Skin epidermis (tissue), 12 donors: ENCODE data around the gene ZBTB12.
"Not testable (repeated sequence)": the region's sequence is repeated elsewhere in the genome, so short reads cannot be mapped to it uniquely, and the experiment has no call there.

Source experiments
- H3K27ac ChIP-seq, 21 experiments: fragments of 200-600 bp; sonication (generic) in 11 of 21; one replicate each; pipeline ENCODE4 v1.5.0; 2020; ENCODE audit warnings: mild to moderate bottlenecking in 3 of 21, inconsistent platforms in 2 of 21, moderate library complexity in 2 of 21
- H3K4me3 ChIP-seq, 7 experiments: fragments of 200-600 bp; sonication (generic) in 2 of 7; one replicate each; pipeline ENCODE4 v1.5.0; 2020; ENCODE audit warnings: inconsistent platforms in 2 of 7, mild to moderate bottlenecking in 2 of 7, moderate library complexity in 1 of 7

ZBTB12 gene

DNA sequence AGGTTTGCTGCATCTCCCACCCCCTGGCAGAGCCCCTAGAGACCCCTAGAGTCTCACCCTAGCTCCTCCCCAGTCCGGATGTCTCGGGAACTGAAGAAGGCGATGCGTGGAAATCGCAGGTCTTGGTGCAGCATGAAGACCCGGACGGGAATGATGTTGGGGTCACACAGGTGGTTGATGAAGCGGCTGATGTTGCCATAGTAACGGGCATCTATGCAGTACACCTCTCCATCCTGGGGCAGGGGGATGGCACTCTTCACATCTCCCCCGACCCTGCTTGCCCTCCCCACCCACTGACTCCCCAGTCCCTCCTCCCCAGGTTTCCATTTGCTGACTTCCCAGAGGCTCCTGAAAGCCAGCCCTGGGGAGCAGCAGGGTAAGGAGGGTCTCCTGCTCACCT, 21.3 kb downstream of the ZBTB12 start:
- Histone ChIP-seq H3K4me3 (no peak overlapping the region), H3K27ac (no peak overlapping the region)

GRCh38 chr6:31879901-31880300, 22.0 kb downstream of the ZBTB12 start:
- Histone ChIP-seq H3K27ac (peak overlapping the region in 1 of 21 experiments; percentile 15), H3K4me3 (no peak overlapping the region)

DNA sequence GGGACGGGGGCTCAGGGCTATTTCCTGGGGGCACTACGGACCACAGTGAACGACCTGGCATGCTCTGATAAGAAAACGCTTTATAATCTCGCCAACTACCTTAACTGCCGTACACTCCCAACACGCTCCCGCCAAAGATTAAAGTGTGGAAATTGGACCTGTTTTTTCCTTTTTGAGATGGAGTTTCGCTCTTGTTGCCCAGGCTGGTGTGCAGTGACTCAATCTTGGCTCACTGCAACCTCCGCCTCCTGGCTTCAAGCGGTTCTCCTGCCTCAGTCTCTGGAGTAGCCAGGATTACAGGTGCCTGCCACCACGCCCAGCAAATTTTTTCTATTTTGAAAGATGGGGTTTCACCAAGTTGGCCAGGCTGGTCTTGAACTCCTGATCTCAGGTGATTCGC, 22.7 kb downstream of the ZBTB12 start:
- H3K27ac ChIP-seq, result peak overlapping the region in 1 of 21 experiments; percentile 17
- H3K4me3 ChIP-seq, result no peak overlapping the region

- Histone ChIP-seq H3K4me3 (no peak within 1 kb of the TSS), H3K27ac (peak within 1 kb of the TSS in 2 of 21 experiments; percentile 15 to 24)
Measured at GRCh38 chr6:31878726-31879125, 23.2 kb downstream of the ZBTB12 start, which contains the start of gene SLC44A4. SLC44A4 (minus strand) TSS chr6:31878997; CDS start chr6:31878980, 17 bp downstream.

- Histone ChIP-seq H3K27ac (no peak overlapping the region), H3K4me3 (no peak overlapping the region)
Measured at GRCh38 chr6:31878222-31878621, 23.7 kb downstream of the ZBTB12 start.

DNA sequence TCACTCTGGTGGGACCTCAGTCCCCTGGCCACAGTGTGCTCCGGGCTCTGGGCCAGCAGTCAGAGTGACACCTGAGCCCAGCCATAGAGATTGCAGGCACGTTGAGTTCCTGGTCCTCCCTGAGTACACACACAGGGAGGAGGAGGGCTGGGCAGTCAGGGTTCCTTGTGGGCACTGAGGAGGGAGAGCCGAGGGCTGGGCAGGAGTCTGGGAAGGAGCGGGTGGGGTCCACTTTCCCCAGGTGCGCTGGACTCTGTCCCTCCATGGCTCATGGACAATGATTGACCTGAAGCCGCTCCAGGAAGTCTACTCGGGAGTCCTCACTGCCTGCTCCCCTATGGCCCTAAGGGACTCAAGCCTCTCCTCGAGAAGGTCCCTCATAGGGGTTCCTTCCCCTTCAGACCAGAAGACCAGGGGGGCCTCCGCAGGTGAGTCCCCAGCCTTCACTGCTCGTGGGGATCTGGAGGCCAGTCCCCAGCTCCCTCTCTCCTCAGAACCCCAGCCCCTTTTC, 24.2 kb downstream of the ZBTB12 start:
- H3K27ac ChIP-seq, result peak overlapping the region in 1 of 21 experiments; percentile 24

DNA sequence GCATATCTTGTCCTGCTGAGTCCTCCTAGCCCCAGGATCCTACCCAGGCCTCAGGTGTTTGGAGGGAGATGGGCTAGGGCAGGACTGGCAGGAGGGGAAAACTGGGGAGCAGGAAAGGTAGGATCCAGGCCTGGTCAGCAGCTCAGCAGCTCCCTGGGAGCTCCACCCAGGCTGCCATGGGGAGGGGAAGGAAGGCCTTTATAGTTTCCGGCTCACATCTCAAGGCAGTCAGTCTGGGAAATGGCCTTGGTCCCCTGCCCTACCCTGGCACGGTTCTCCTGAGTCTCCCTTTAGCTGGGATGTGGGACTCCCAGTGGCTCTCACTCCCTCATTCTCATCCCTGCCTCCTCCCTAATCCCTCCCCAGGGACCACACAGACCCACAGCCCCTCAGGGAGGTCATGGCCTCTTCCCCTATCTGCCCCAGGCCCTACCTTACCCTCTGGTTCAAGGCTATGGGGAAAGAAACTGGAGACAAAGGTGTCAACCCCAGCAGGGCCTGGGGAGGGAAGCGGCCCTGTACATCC, 24.7 kb downstream of the ZBTB12 start:
- peak overlapping the region in 1 of 21 experiments; percentile 24 for H3K27ac ChIP-seq

More for the DNA sequence above, 24.2 kb downstream of the ZBTB12 start:
- no peak overlapping the region for H3K4me3 ChIP-seq

DNA sequence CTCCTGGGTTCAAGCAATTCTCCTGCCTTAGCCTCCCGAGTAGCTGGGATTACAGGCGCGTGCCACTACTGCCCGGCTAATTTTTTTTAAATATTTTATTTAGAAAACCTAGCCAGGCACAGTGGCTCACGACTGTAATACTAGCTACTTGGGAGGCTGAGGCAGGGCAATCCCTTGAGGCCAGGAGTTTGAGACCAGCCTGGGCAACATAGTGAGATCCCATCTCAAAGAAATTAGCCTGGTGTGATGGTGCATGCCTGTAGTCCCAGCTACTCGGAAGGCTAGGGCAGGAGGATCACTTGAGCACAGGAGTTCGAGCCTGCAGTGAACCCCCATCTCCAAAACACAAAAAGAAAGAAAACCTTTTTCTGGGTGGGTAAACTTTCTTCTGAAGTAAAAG, 25.5 kb downstream of the ZBTB12 start:
- H3K27ac ChIP-seq, result no peak overlapping the region

More for the DNA sequence above, 24.7 kb downstream of the ZBTB12 start:
- no peak overlapping the region for H3K4me3 ChIP-seq

DNA sequence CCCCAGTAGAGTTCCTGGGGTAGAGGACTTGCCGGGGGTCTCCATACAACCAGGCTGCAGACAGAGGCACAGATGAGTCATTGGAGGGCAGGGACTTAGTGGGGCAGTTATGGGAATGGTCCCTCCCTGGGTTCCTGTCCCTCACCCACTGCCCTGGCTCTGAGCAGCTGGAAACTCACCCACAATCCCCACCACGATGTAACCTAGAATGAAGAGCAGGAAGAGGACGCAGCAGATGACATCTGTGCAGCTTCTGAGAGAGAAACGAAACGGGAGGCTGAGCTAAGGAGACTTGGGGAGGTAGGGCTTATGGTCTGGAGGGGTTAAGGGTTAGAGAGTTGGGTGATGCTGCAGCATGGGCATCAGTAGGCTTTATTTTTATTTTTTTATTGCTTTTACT, 26.0 kb downstream of the ZBTB12 start:
- Histone ChIP-seq H3K27ac (no peak overlapping the region), H3K4me3 (no peak overlapping the region)

More for the DNA sequence above, 25.5 kb downstream of the ZBTB12 start:
- no peak overlapping the region for H3K4me3 ChIP-seq

DNA sequence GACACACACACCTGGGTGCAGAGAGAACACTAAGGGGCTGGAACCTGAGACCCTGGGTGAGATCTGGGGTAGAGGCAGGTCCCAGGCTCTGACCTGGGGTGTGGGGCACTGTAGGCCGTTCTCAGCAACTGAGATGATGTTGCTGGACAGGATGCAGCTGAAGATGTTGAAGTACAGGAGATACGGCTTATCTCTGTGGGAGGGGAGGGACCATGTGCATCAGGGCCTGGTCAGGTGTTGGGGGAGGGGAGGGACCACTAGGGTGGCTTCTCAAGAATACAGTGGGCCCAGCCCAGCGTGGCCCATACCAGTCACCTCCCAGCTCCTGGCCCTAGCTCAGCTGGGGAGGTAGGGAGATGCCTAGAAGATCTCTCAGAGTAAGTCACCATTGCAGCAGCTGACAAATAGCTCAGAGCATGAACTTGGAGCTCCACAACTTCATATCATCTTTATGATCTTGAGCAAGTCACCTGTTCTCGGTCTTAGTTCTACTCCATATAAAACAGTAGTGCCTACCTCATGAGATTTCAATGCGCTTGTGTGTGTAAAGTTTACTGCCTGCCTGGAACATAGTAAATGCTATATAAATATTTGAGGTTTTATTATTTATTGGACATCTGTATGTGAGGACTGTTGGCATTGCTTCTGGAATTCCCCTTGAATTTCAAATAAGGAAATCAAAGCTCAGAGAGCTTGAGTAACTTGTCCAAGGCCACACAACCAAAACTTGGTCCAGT, 26.9 kb downstream of the ZBTB12 start:
- Histone ChIP-seq H3K4me3 (no peak overlapping the region), H3K27ac (no peak overlapping the region)

- Histone ChIP-seq H3K4me3 (no peak overlapping the region), H3K27ac (no peak overlapping the region)
Measured at GRCh38 chr6:31874084-31874670, 27.7 kb downstream of the ZBTB12 start.

GRCh38 chr6:31871046-31871659, 30.7 kb downstream of the ZBTB12 start:
- no peak overlapping the region for H3K27ac ChIP-seq
- no peak overlapping the region for H3K4me3 ChIP-seq

DNA sequence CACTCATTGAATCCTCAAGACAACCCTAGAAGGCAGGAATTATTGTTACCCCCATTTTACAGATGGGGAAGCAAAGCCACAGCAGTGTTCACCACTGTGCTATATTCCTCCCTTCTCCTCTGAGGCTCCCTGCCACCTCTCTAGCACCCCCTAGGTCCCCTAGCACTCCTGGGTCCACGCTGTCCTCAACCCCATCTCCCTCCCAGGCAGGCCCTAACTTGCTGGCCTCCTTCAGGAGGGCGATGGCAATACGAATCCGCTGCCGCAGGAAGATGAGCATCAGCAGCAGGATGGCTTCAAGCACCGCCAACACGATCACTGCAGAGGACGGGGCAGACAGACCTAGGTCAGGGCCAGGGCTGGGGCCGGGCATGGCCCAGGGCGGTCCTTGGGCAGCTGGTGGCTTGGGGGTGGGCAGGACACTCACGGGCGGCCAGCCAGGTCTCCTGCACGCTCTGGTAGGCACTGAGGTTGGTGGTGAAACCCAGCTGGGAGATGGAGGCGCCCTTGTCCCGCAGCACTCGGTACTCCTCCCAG, 31.4 kb downstream of the ZBTB12 start:
- Histone ChIP-seq H3K4me3 (no peak overlapping the region), H3K27ac (no peak overlapping the region)

DNA sequence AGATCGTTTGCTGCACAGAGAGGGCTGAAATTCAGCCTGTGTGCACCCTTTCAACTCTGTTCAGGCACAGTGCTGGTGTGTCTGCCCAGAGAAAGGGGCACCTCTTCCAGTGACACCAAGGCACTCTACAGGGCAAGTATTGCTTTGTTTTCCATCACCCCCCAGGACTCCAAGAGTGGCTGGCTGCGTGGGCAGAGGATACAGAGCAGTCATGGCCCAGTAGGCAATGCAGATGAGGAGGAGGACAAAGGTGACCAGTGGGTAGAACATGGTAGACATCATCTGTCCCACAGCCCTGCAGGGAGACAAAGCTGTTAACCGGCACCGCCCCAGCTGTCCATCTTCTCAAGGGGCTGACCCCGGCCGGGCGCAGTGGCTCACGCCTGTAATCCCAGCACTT, 32.5 kb downstream of the ZBTB12 start:
- Histone ChIP-seq H3K27ac (no peak overlapping the region), H3K4me3 (no peak overlapping the region)

- H3K27ac ChIP-seq, H3K4me3 ChIP-seq: not testable (repeated sequence)
Measured at GRCh38 chr6:31868658-31868971, 33.3 kb downstream of the ZBTB12 start.

DNA sequence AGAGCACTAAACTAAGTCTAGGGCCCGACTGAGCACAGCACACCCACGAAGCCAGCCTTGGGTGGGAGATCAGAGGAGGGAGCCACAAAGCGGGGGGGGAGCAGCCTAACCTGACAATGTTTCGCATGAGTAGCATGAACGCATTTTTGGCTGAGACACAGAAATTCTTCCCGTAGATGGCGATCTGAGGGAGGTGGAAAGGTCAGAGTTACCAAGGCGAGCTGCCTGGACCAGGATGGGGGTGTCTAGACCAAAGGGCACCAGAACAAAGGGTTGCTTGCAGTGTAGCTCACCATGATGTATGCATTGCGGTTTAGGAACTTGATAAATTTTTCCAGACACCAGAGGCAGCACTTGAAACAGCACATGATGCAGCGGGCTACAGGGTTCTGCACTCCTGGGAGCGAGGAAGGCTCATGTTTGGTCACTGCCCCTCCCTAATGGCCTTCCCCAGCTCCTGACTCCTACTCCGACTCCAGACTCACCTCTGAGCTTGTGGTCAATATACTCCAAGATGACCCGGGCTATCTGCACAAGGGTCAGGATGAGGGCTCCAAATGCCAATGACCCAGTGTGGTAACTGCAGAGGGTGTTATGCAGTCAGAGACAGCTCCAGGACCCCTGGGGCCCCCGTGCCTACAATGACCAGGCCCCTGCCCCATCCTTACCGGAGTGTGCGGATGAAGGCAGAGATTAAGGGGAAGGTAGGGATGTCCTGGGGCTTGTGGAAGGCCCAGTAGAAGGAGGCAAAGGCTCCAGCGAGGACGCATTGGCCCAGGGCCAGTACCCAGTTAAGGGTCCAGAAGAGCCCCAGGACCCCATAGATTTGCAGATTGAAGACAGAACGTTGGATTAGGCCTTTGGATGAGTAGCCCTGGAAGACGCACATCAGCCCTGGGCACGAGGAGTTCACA, 36.4 kb downstream of the ZBTB12 start:
- no peak overlapping the region for H3K27ac ChIP-seq
- no peak overlapping the region for H3K4me3 ChIP-seq

DNA sequence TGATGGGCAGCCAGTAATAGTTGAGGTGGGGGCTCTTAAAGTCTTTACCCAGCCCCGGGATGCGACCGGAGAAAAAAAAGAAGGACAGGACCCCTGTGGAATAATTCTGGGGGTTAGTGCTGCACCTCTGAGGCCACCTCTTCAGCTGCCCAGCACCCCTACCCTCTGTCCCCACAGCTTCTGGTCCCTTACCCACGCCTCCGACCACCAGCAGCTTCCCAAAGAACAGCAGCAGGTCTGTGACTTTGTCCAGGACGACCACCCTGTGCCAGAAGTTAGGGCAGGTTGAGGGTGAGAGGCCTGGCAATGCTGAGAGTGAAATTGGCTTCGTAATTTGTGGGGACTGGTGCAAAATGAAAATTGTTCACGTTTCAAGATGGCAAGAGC, 37.1 kb downstream of the ZBTB12 start:
- no peak overlapping the region for H3K27ac ChIP-seq
- no peak overlapping the region for H3K4me3 ChIP-seq

DNA sequence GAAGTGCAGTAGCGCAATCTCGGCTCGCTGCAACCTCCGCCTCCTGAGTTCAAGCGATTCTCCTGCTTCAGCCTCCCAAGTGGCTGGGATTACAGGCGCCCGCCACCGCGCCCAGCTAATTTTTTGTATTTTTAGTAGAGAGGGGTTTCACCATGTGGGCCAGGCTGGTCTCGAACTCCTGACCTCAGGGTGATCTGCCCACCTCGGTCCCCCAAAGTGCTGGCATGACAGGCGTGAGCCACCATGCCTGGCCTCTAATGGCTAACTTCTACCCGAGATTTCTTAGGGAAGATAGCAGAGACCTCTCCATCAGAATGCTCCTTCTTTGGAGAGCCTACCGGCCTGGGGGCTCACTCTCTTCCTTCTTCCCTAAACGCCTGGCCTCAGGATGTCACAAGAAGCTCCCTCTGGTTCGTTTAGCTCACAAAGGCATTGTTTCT, 37.7 kb downstream of the ZBTB12 start:
- H3K4me3 ChIP-seq, result peak overlapping the region; percentile 23 to 91 (median 37)
- H3K27ac ChIP-seq, result peak overlapping the region in 17 of 21 experiments; percentile 8 to 86 (median 55)
